Body of pancreas (tissue), 4 donors: ENCODE results near the gene ARHGAP9.

Experiments
- POLR2A ChIP-seq, 3 donors: fragments of 450-650 bp; IDR thresholded peaks; one replicate each; pipeline ENCODE4 v1.6.1; 2016; ENCODE audit warnings: antibody characterized with exemption in 3 of 3, mild to moderate bottlenecking in 2 of 3
- TF ChIP-seq, protein P1 (sequence below), 7 experiments: fragments of 450-650 bp in 4 of 7; fragments of 200-600 bp in 3 of 7; sonication (generic) in 3 of 7; IDR thresholded peaks; one replicate each; pipeline ENCODE4 v1.5.1; 2016 to 2019; ENCODE audit warnings: antibody characterized with exemption in 7 of 7

DNA sequence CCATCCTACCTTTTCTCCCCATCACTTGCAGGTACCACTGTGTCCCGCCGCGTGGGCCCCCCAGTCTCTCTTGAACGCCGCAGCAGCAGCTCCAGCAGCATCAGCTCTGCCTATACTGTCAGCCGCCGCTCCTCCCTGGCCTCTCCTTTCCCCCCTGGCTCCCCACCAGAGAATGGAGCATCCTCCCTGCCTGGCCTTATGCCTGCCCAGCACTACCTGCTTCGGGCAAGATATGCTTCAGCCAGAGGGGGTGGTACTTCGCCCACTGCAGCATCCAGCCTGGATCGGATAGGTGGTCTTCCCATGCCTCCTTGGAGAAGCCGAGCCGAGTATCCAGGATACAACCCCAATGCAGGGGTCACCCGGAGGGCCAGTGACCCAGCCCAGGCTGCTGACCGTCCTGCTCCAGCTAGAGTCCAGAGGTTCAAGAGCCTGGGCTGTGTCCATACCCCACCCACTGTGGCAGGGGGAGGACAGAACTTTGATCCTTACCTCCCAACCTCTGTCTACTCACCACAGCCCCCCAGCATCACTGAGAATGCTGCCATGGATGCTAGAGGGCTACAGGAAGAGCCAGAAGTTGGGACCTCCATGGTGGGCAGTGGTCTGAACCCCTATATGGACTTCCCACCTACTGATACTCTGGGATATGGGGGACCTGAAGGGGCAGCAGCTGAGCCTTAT is 9.2 kb downstream of the ARHGAP9 start:
- no peak for TF ChIP-seq POLR2A (IDR thresholded peaks at IDR 0.05)
- TF ChIP-seq, protein P1, sequence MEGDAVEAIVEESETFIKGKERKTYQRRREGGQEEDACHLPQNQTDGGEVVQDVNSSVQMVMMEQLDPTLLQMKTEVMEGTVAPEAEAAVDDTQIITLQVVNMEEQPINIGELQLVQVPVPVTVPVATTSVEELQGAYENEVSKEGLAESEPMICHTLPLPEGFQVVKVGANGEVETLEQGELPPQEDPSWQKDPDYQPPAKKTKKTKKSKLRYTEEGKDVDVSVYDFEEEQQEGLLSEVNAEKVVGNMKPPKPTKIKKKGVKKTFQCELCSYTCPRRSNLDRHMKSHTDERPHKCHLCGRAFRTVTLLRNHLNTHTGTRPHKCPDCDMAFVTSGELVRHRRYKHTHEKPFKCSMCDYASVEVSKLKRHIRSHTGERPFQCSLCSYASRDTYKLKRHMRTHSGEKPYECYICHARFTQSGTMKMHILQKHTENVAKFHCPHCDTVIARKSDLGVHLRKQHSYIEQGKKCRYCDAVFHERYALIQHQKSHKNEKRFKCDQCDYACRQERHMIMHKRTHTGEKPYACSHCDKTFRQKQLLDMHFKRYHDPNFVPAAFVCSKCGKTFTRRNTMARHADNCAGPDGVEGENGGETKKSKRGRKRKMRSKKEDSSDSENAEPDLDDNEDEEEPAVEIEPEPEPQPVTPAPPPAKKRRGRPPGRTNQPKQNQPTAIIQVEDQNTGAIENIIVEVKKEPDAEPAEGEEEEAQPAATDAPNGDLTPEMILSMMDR (IDR thresholded peaks at IDR 0.05): no peak
